NCI-H1436 treated with DMSO at 0.1 percent for 48 hours (cell line): ENCODE data around the gene HNRNPAB.
"Not testable (repeated sequence)": the region's sequence is repeated elsewhere in the genome, so short reads cannot be mapped to it uniquely, and the experiment has no call there.

Experiments
- DNase-seq: peaks from one replicate; lab custom pipeline; 2025; lab: John Stamatoyannopoulos, UW

The HNRNPAB gene

GRCh38 chr5:178196986-178197385 lies 7.3 kb upstream of the HNRNPAB start:
- no peak for DNase-seq

- DNase-seq = not testable (repeated sequence)
Observed at GRCh38 chr5:178198151-178198550, 6.2 kb upstream of the HNRNPAB start.

- no peak for DNase-seq
Observed at GRCh38 chr5:178198706-178199105, 5.6 kb upstream of the HNRNPAB start.

GRCh38 chr5:178199581-178200434 lies 4.5 kb upstream of the HNRNPAB start:
- no peak for DNase-seq

GRCh38 chr5:178201221-178201926 lies 3.0 kb upstream of the HNRNPAB start:
- DNase-seq = no peak

- DNase-seq = no peak
Observed at GRCh38 chr5:178201927-178202235, 2.5 kb upstream of the HNRNPAB start.

- DNase-seq = no peak
Observed at GRCh38 chr5:178202541-178202940, 1.8 kb upstream of the HNRNPAB start.

GRCh38 chr5:178203670-178204181 lies 607 bp upstream of the HNRNPAB start:
- DNase-seq = no peak

GRCh38 chr5:178204935-178205748 lies 809 bp downstream of the HNRNPAB start:
- DNase-seq = no peak

- DNase-seq = no peak
Observed at GRCh38 chr5:178205749-178206047, 1.4 kb downstream of the HNRNPAB start.

- DNase-seq = no peak
Observed at GRCh38 chr5:178206166-178207101, 2.1 kb downstream of the HNRNPAB start.

GRCh38 chr5:178207183-178207916 lies 3.0 kb downstream of the HNRNPAB start:
- DNase-seq = no peak

GRCh38 chr5:178207917-178208280 lies 3.6 kb downstream of the HNRNPAB start:
- no peak for DNase-seq

- no peak for DNase-seq
Observed at GRCh38 chr5:178208540-178209227, 4.4 kb downstream of the HNRNPAB start.

GRCh38 chr5:178209334-178210072 lies 5.2 kb downstream of the HNRNPAB start:
- DNase-seq = no peak

GRCh38 chr5:178210073-178210535 lies 5.8 kb downstream of the HNRNPAB start:
- DNase-seq = no peak

- no peak for DNase-seq
Observed at GRCh38 chr5:178210686-178211085, 6.4 kb downstream of the HNRNPAB start.

GRCh38 chr5:178211095-178212048 lies 7.0 kb downstream of the HNRNPAB start:
- no peak for DNase-seq
